Peyer's patch (tissue), 4 donors: ENCODE data around the gene ASNSD1. TPM values are rescaled to one million over a fixed set of nuclear protein-coding genes. Genes with fewer than 3 reads are reported as not detected.
"Not testable (repeated sequence)": the region's sequence is repeated elsewhere in the genome, so short reads cannot be mapped to it uniquely, and the experiment has no call there.

ENCODE experiments used
- DNase-seq, 3 donors: peaks; one replicate each; pipeline ENCODE4 v3.0.0-alpha.2; 2017 to 2019
- H3K27ac ChIP-seq, 4 donors: fragments of 200-600 bp; sonication (generic); one replicate each; pipeline ENCODE4 v1.5.1; 2016 to 2019
- H3K27me3 ChIP-seq, 2 donors: fragments of 200-600 bp; sonication (generic); one replicate each; pipeline ENCODE4 v1.5.1; 2019
- H3K36me3 ChIP-seq, 3 donors: fragments of 200-600 bp; sonication (generic); one replicate each; pipeline ENCODE4 v1.5.1; 2016 to 2019
- H3K4me1 ChIP-seq, 4 donors: fragments of 200-600 bp; sonication (generic); one replicate each; pipeline ENCODE4 v1.5.1; 2016 to 2019
- H3K4me3 ChIP-seq, 4 donors: fragments of 200-600 bp; sonication (generic); 1 replicate in 3 of 4; 2 replicates in 1 of 4; pipeline ENCODE4 v1.5.1; 2016 to 2019; ENCODE audit warnings: mild to moderate bottlenecking in 1 of 4
- H3K9me3 ChIP-seq, 4 donors: fragments of 200-600 bp; sonication (generic); one replicate each; pipeline ENCODE4 v1.5.1; 2016 to 2019; ENCODE audit warnings: mild to moderate bottlenecking in 1 of 4
- CTCF ChIP-seq, 6 experiments: fragments of 450-650 bp in 4 of 6; fragments of 200-600 bp in 2 of 6; sonication (generic) in 1 of 6; IDR thresholded peaks; one replicate each; pipeline ENCODE4 v1.5.1; 2017 to 2019; ENCODE audit warnings: antibody characterized with exemption in 6 of 6, mild to moderate bottlenecking in 3 of 6, moderate library complexity in 1 of 6
- POLR2A ChIP-seq, 2 donors: fragments of 450-650 bp; IDR thresholded peaks; one replicate each; pipeline ENCODE4 v1.5.1; 2017; ENCODE audit warnings: antibody characterized with exemption in 2 of 2, mild to moderate bottlenecking in 2 of 2, moderate library complexity in 2 of 2
- total RNA-seq, 4 donors: library from RNA; depleted of rRNA; stranded (reverse); fragments of >200 nt; gene quantifications; one replicate each; pipeline ENCODE4 v1.1.0, GENCODE V29; 2016

The ASNSD1 gene
- total RNA-seq, 4 donors from 2014 or later, result 20.4 to 49.5 (median 29.3) TPM

GRCh38 chr2:189648846-189649509, 12.3 kb upstream of the ASNSD1 start:
- Histone ChIP-seq H3K4me1 (no peaks in the 10 kb centered on the region), H3K27ac (no peak overlapping the region), H3K36me3 (no peaks in the 10 kb centered on the region), H3K27me3 (no peaks in the 10 kb centered on the region), H3K4me3 (no peak overlapping the region), H3K9me3 (no peaks in the 10 kb centered on the region)
- TF ChIP-seq POLR2A (IDR thresholded peaks at IDR 0.05), result no peak
- no peak for TF ChIP-seq CTCF (IDR thresholded peaks at IDR 0.05)
- DNase-seq, result no peak

- H3K4me3 ChIP-seq, result no peak overlapping the region
- TF ChIP-seq POLR2A (IDR thresholded peaks at IDR 0.05), result no peak
- TF ChIP-seq CTCF (IDR thresholded peaks at IDR 0.05), result no peak
- H3K27me3 ChIP-seq, result no peaks in the 10 kb centered on the region
- H3K4me1 ChIP-seq, result no peaks in the 10 kb centered on the region
- no peaks in the 10 kb centered on the region for H3K36me3 ChIP-seq
- H3K9me3 ChIP-seq, result no peaks in the 10 kb centered on the region
- H3K27ac ChIP-seq, result no peak overlapping the region
- DNase-seq, result no peak
Observed at GRCh38 chr2:189651284-189651683, 10.0 kb upstream of the ASNSD1 start.

- H3K4me1 ChIP-seq, H3K36me3 ChIP-seq, DNase-seq, H3K4me3 ChIP-seq, H3K27ac ChIP-seq, H3K9me3 ChIP-seq, H3K27me3 ChIP-seq: not testable (repeated sequence)
Observed at GRCh38 chr2:189653464-189653863, 7.8 kb upstream of the ASNSD1 start.

- Histone ChIP-seq H3K27me3 (no peaks in the 10 kb centered on the region), H3K27ac (no peak overlapping the region), H3K9me3 (no peaks in the 10 kb centered on the region), H3K4me3 (no peak overlapping the region), H3K4me1 (no peaks in the 10 kb centered on the region), H3K36me3 (no peaks in the 10 kb centered on the region)
- TF ChIP-seq POLR2A (IDR thresholded peaks at IDR 0.05) (no peak), CTCF (IDR thresholded peaks at IDR 0.05) (no peak)
- DNase-seq, result no peak
Observed at GRCh38 chr2:189654641-189655040, 6.6 kb upstream of the ASNSD1 start.

GRCh38 chr2:189657867-189658266, 3.4 kb upstream of the ASNSD1 start:
- no peaks in the 10 kb centered on the region for H3K9me3 ChIP-seq
- no peaks in the 10 kb centered on the region for H3K27me3 ChIP-seq
- peaks cover 0 to 15% (median 5%) of the 10 kb centered on the region in 4 donors for H3K4me1 ChIP-seq
- DNase-seq, result peak in 2 of 3 donors; percentile 78 to 82
- H3K4me3 ChIP-seq, result no peak overlapping the region
- TF ChIP-seq POLR2A (IDR thresholded peaks at IDR 0.05) (no peak), CTCF (IDR thresholded peaks at IDR 0.05) (no peak)
- H3K27ac ChIP-seq, result peak overlapping the region; percentile 25 to 81 (median 73)
- no peaks in the 10 kb centered on the region for H3K36me3 ChIP-seq

GRCh38 chr2:189658306-189659212, 2.7 kb upstream of the ASNSD1 start:
- Histone ChIP-seq H3K4me1 (peaks cover 0 to 22% (median 5%) of the 10 kb centered on the region in 4 donors), H3K4me3 (no peak overlapping the region), H3K27ac (peak overlapping the region; percentile 25 to 81 (median 73)), H3K36me3 (no peaks in the 10 kb centered on the region), H3K9me3 (no peaks in the 10 kb centered on the region), H3K27me3 (no peaks in the 10 kb centered on the region)
- TF ChIP-seq POLR2A (IDR thresholded peaks at IDR 0.05), result no peak
- no peak for TF ChIP-seq CTCF (IDR thresholded peaks at IDR 0.05)
- DNase-seq, result peak in 2 of 3 donors; percentile 55 to 64
